ENCODE results near the gene TMPRSS12.

DNA sequence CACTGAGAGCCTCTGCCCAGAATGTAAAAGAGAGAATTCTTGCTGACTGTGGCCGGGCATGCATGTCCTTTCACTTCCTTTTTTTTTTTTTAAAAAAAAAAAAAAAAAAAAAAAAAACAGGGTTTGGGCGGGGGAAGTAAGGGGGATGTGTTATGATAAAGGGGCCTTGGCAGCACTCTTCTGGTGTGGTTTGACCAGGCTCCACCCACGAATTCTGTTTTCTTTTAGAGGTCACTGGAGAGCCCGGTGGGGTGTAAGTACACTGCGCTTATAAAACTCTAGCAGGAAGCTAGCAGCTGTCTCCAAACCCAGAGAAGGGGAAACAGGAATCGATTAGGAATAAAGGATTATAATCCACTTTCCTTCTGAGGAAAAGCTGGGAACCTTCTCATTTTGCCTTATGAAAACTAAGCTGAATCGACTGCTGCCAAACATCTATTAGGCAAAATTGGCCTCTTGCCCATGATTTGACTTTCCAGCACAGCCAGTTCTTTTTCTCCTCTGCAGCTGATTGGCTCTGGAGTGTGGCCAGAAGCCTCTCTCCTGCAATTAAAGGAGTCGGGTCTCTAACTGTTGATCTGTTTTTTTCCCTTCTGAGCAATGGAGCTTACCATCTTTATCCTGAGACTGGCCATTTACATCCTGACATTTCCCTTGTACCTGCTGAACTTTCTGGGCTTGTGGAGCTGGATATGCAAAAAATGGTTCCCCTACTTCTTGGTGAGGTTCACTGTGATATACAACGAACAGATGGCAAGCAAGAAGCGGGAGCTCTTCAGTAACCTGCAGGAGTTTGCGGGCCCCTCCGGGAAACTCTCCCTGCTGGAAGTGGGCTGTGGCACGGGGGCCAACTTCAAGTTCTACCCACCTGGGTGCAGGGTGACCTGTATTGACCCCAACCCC, 82.0 kb downstream of the TMPRSS12 start:
- TF ChIP-seq, protein P1, sequence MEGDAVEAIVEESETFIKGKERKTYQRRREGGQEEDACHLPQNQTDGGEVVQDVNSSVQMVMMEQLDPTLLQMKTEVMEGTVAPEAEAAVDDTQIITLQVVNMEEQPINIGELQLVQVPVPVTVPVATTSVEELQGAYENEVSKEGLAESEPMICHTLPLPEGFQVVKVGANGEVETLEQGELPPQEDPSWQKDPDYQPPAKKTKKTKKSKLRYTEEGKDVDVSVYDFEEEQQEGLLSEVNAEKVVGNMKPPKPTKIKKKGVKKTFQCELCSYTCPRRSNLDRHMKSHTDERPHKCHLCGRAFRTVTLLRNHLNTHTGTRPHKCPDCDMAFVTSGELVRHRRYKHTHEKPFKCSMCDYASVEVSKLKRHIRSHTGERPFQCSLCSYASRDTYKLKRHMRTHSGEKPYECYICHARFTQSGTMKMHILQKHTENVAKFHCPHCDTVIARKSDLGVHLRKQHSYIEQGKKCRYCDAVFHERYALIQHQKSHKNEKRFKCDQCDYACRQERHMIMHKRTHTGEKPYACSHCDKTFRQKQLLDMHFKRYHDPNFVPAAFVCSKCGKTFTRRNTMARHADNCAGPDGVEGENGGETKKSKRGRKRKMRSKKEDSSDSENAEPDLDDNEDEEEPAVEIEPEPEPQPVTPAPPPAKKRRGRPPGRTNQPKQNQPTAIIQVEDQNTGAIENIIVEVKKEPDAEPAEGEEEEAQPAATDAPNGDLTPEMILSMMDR (IDR thresholded peaks at IDR 0.05) = no peak
- TF ChIP-seq EZH2 (IDR thresholded peaks at IDR 0.05) (no peak), EZH2phosphoT487 (IDR thresholded peaks at IDR 0.05) (no peak)

Data from neural progenitor cell (in vitro differentiated cells).